OCI-LY3 (cell line): ENCODE measurements around the gene CCL25.

Experiments used
- EZH2phosphoT487 ChIP-seq: fragments of 200-600 bp; shearing (Covaris generic); IDR thresholded peaks from 2 replicates; pipeline ENCODE4 v1.6.1; 2018; ENCODE audit warnings: antibody characterized with exemption, mixed run types, low read depth
- TF ChIP-seq, protein P1 (sequence below): fragments of 200-600, 300-600 bp; sonication (generic); IDR thresholded peaks from 2 replicates; pipeline ENCODE4 v1.5.1; 2014; ENCODE audit warnings: antibody characterized with exemption, low read length, low read depth

- TF ChIP-seq, protein P1, sequence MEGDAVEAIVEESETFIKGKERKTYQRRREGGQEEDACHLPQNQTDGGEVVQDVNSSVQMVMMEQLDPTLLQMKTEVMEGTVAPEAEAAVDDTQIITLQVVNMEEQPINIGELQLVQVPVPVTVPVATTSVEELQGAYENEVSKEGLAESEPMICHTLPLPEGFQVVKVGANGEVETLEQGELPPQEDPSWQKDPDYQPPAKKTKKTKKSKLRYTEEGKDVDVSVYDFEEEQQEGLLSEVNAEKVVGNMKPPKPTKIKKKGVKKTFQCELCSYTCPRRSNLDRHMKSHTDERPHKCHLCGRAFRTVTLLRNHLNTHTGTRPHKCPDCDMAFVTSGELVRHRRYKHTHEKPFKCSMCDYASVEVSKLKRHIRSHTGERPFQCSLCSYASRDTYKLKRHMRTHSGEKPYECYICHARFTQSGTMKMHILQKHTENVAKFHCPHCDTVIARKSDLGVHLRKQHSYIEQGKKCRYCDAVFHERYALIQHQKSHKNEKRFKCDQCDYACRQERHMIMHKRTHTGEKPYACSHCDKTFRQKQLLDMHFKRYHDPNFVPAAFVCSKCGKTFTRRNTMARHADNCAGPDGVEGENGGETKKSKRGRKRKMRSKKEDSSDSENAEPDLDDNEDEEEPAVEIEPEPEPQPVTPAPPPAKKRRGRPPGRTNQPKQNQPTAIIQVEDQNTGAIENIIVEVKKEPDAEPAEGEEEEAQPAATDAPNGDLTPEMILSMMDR, result no peak
- no peak for TF ChIP-seq EZH2phosphoT487
Observed at GRCh38 chr19:8079988-8080387, 27.4 kb downstream of the CCL25 start.
